Hypothalamus (tissue), 51 donors: ENCODE results near the gene SCLT1.

Experiments used
- DNase-seq, 51 donors: peaks; one replicate each; lab custom pipeline; 2025; lab: John Stamatoyannopoulos, UW

Gene SCLT1

GRCh38 chr4:128850252-128850651 is 243.1 kb downstream of the SCLT1 start:
- DNase-seq = no peak

GRCh38 chr4:128848461-128848860 is 244.9 kb downstream of the SCLT1 start:
- DNase-seq = no peak

GRCh38 chr4:128847082-128847724 is 246.1 kb downstream of the SCLT1 start:
- DNase-seq = no peak

DNA sequence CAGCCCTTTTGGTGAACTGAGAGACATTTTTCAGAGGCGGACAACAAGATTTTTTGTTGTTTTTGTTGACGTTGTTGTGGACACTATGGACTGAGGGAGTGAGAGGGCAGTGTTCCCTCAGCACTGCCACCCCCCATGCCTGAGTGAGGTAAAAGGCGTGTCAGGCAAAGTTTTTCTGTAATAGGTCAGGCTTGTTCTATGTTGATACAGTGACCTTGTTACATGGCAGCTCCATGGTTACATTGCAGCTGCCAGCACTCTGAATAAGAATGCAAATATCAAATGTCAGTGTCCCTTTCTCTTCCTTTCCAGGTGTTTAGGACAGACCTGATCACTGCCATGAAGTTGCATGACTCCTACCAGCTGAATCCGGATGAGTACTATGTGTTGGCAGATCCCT is 247.3 kb downstream of the SCLT1 start:
- no peak for DNase-seq

GRCh38 chr4:128844931-128845330 is 248.4 kb downstream of the SCLT1 start:
- DNase-seq = peak in 33 of 51 donors; percentile 3 to 80 (median 23)

DNA sequence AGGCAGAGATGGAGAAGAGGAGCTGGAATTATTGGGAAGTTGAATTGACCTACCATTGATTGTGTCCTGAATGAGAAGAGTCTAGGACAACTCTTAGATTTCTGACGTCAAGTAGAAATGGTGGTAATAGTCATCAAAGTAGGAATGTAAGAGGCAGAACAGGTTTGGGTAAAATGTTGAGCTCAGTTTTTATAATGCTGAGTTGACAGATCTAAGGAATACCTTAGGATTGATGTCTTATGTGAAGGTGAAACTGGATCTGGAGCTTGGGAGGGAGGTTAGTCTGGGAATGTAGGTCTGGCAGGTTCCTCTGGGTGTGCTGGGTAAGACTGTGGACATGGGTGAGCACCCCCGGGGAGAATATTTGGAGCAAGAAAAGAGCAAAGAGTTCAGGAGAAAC is 251.9 kb downstream of the SCLT1 start:
- DNase-seq = no peak

DNA sequence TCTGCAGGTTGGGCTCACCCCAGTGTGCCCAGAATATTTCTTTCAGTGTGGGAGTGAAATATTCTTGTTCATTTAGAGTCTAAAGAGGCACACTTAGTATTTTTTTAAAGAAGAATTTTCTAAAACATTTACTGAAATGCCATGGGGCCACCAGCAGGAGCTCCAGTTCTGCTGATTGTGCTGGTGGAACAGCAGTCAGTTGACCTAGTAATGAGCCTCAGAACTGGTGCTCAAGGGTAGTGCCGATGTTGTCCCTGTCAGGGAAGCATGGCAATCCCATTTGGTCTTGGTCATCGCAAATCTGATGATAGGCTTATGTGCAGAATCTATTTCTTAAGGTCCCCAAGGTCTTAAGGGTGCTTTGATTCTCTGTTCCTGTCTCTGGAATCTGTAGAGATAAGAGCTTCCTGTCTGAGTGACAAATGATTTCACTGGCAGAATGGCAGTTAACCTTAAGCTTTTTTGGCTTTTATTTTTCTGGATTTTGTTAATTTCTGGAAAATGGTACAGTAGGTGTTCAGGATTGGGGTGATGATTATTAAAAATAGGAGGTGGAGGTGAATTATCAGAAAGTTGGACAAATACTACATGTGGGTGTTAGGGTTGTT is 252.5 kb downstream of the SCLT1 start:
- DNase-seq = no peak

DNA sequence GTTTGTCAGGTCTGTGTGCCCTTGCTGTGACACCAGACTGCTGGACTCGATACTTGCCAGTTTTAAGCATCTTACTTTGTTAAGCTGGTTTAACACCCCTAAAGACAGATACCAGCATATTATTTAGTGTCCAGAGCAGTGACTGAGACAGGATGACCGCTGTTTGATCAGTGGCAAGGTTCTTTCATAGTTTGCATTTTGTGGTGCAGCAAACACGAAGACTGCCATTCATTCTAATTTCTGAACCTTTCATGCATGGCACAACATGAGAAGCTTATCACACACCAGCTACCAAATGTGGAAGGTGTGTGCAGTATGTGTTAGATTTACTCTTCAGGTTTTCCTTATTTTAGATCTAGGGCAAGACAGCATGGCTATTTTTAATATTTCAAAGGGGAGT is 255.7 kb downstream of the SCLT1 start:
- no peak for DNase-seq

- no peak for DNase-seq
Measured at GRCh38 chr4:128837198-128837597, 256.1 kb downstream of the SCLT1 start.

DNA sequence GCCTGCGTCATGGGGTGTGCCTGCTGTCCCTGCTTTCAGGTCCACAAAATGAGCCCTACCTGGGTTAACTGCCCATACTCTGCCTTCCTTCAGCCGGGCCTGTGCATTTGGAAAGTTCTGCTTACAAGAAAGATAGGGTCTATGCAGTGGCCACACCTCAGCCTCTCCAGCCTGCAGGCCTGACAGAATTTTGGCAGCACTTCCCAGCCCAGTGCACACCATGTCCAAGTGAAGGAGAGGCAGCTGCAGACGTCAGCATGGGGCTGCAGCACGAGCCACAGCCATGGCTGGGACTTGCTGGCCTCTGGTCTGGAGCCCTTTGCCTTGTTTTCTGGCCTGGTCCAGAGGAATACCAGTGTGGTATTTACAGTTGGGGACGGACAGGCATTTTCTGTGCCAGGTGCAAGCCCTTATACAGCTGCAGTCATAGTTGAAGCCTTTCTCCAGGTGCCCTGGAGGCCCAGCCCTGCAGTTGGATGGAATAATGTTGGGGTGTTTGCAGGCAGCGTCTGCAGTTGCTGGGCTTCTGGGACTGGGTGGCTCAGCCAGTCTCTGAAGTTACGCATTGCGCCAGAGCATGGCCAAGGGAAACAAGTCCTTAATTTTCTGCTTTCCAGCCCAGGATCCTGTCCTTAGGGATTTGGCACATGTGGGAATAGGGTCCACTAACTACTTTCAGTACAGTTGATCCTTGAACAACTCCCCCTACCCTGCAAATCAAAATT is 257.7 kb downstream of the SCLT1 start:
- DNase-seq = peak in 29 of 51 donors; percentile 2 to 73 (median 22)
